AG09319 (cell line): Measurements from ENCODE around the gene LRRK2.

ENCODE experiments used
- DNase-seq: peaks from one replicate; pipeline ENCODE4 v3.0.0-alpha.2; 2010; ENCODE audit warnings: low read depth; ENCODE audit errors: extremely low read depth
- TF ChIP-seq, protein P1 (sequence below): IDR thresholded peaks from 2 replicates; pipeline ENCODE4 v1.5.1; 2011; ENCODE audit warnings: low read depth, mild to moderate bottlenecking, inconsistent platforms, low read length, moderate library complexity

Gene LRRK2

GRCh38 chr12:40298341-40298740 lies 73.5 kb downstream of the LRRK2 start:
- no peak for DNase-seq
- TF ChIP-seq, protein P1, sequence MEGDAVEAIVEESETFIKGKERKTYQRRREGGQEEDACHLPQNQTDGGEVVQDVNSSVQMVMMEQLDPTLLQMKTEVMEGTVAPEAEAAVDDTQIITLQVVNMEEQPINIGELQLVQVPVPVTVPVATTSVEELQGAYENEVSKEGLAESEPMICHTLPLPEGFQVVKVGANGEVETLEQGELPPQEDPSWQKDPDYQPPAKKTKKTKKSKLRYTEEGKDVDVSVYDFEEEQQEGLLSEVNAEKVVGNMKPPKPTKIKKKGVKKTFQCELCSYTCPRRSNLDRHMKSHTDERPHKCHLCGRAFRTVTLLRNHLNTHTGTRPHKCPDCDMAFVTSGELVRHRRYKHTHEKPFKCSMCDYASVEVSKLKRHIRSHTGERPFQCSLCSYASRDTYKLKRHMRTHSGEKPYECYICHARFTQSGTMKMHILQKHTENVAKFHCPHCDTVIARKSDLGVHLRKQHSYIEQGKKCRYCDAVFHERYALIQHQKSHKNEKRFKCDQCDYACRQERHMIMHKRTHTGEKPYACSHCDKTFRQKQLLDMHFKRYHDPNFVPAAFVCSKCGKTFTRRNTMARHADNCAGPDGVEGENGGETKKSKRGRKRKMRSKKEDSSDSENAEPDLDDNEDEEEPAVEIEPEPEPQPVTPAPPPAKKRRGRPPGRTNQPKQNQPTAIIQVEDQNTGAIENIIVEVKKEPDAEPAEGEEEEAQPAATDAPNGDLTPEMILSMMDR, result no peak

DNA sequence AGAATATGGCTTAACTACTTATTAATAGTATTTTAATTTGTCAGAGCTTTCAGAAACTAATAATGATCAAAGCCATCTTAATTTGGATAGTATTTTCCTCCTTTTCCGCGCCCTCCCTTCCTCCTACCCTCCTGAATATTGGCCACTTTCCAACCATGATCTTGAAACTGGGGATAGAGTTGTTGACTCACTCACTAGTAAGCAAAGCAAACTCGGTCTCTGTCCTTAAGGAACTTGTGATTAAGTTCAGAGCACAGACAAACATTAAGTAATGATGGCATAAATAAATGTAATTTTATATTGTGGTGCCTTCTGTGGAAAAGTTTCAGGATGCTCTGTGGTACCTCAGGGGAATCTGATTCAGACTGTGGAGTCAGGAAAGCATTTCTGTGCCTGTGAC lies 75.7 kb downstream of the LRRK2 start:
- TF ChIP-seq, protein P1, result no peak
- DNase-seq, result no peak

DNA sequence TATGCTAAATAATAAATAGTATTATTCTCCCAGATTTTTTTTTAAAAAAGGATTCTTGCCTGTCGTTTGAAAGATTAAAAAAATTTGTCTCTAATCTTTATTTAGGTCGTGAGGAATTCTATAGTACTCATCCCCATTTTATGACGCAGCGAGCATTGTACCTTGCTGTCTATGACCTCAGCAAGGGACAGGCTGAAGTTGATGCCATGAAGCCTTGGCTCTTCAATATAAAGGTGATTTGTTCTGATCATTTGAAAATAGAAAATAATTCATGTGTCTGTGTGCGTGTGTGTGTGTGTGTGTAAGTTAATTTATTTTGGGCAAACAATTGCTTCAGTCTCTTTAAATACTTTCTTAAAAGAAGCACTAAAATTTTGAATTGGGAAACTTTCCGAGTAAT lies 84.2 kb downstream of the LRRK2 start:
- TF ChIP-seq, protein P1, result no peak
- DNase-seq, result no peak

GRCh38 chr12:40310211-40310610 lies 85.4 kb downstream of the LRRK2 start:
- no peak for DNase-seq
- TF ChIP-seq, protein P1, result no peak

GRCh38 chr12:40312196-40312595 lies 87.4 kb downstream of the LRRK2 start:
- DNase-seq, result no peak
- TF ChIP-seq, protein P1, result no peak

DNA sequence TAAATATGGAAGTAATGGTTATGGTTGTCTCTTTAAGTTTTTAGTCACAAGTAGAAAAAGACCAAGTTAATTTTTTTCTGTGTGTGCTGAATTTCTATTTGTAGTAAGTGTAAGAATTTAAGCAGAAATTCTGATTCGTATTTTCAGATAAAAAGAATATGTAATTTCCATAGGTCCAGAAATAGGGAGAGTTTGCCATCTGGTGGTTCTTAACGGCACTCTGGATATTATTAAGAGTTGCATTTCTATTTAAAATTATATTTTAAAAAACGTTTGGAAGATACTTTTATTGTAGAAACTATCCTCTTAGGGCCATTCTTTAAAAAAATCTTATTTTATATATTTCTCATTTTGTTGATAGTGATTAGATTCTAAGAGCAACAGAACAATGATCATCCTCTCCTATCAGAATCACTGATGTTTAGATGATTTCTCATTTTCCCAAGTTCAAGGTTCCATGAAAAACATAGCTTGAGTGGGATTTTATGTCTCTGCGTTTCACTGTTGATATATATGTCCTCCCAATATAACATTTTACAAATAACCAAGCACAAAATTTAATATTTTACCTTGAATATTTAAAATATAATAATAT lies 88.3 kb downstream of the LRRK2 start:
- peak; percentile 4 for DNase-seq
- TF ChIP-seq, protein P1, result peak; percentile 63

- no peak for DNase-seq
- TF ChIP-seq, protein P1, result no peak
Observed at GRCh38 chr12:40313928-40314327, 89.1 kb downstream of the LRRK2 start.
